K562 (cell line): Measurements from ENCODE around the gene GSK3B.

Experiments
- BDP1 ChIP-seq: IDR thresholded peaks from 3 replicates; pipeline ENCODE4 v1.6.1; 2011; ENCODE audit not compliant: insufficient read length, insufficient read depth
- CTCF ChIP-seq, 3 experiments: IDR thresholded peaks in 2 of 3; conservative IDR thresholded peaks in 1 of 3; 2 replicates each; pipeline ENCODE4 v1.5.1; 2011 to 2012; ENCODE audit warnings: low read length in 3 of 3, mild to moderate bottlenecking in 3 of 3, control low read depth in 2 of 3, improper control_type of control experiment in 1 of 3, inconsistent platforms in 1 of 3, low read depth in 1 of 3, mixed read lengths in 1 of 3, moderate library complexity in 1 of 3; ENCODE audit not compliant: insufficient read depth in 2 of 3
- FOS ChIP-seq: IDR thresholded peaks from 3 replicates; pipeline ENCODE4 v1.6.1; 2011; ENCODE audit not compliant: insufficient read length; ENCODE audit errors: extremely low read depth
- MBD1 ChIP-seq: fragments of 250-450 bp; sonication (Bioruptor Pico); IDR thresholded peaks from 2 replicates; pipeline ENCODE4 v1.8.0; 2022; ENCODE audit warnings: inconsistent platforms
- NFIC ChIP-seq: fragments of 450-650 bp; IDR thresholded peaks from 2 replicates; pipeline ENCODE4 v1.6.1; 2017; ENCODE audit warnings: mild to moderate bottlenecking, inconsistent platforms
- POLR2A ChIP-seq: fragments of 450-650 bp; conservative IDR thresholded peaks from 2 replicates; pipeline ENCODE4 v1.6.1; 2016
- POLR2AphosphoS5 ChIP-seq: IDR thresholded peaks from 2 replicates; pipeline ENCODE4 v1.6.1; 2011; ENCODE audit warnings: mild to moderate bottlenecking, low read depth, low read length, moderate library complexity; ENCODE audit not compliant: control insufficient read depth, insufficient read depth
- SMARCA5 ChIP-seq: fragments of 450-650 bp; IDR thresholded peaks from 2 replicates; pipeline ENCODE4 v1.6.1; 2016
- SREBF2 ChIP-seq: sonication (generic); formaldehyde crosslinking; IDR thresholded peaks from 2 replicates; pipeline ENCODE4 v1.4.0; 2020; ENCODE audit warnings: mild to moderate bottlenecking, missing genetic modification reagents
- ZNF282 ChIP-seq: sonication (generic); formaldehyde crosslinking; IDR thresholded peaks from 2 replicates; pipeline ENCODE4 v1.8.1; 2023; ENCODE audit warnings: missing genetic modification reagents
- ZNF644 ChIP-seq: fragments of 200-800 bp; sonication (Bioruptor generic); IDR thresholded peaks from 2 replicates; pipeline ENCODE4 v1.6.1; 2016; ENCODE audit warnings: low read depth, missing genetic modification characterization, missing compliant biosample characterization
- TF ChIP-seq, protein P1 (sequence below): sonication (generic); formaldehyde crosslinking; IDR thresholded peaks from 2 replicates; pipeline ENCODE4 v1.8.1; 2023; ENCODE audit warnings: mild to moderate bottlenecking, missing genetic modification reagents

- TF ChIP-seq POLR2A (no peak), BDP1 (no peak), MBD1 (CRISPR knock-in tag) (no peak), CTCF (IDR thresholded peaks at IDR 0.05 in 2 of 3, conservative IDR thresholded peaks at IDR 0.05 in 1 of 3; ENCODE audit: insufficient read depth in 2 of 3, low read depth in 1 of 3, low read length in 3 of 3) (no peak), SMARCA5 (no peak), ZNF282 (no peak), POLR2AphosphoS5 (no peak), SREBF2 (no peak), NFIC (no peak), ZNF644 (tag) (no peak), FOS (no peak)
- TF ChIP-seq, protein P1, sequence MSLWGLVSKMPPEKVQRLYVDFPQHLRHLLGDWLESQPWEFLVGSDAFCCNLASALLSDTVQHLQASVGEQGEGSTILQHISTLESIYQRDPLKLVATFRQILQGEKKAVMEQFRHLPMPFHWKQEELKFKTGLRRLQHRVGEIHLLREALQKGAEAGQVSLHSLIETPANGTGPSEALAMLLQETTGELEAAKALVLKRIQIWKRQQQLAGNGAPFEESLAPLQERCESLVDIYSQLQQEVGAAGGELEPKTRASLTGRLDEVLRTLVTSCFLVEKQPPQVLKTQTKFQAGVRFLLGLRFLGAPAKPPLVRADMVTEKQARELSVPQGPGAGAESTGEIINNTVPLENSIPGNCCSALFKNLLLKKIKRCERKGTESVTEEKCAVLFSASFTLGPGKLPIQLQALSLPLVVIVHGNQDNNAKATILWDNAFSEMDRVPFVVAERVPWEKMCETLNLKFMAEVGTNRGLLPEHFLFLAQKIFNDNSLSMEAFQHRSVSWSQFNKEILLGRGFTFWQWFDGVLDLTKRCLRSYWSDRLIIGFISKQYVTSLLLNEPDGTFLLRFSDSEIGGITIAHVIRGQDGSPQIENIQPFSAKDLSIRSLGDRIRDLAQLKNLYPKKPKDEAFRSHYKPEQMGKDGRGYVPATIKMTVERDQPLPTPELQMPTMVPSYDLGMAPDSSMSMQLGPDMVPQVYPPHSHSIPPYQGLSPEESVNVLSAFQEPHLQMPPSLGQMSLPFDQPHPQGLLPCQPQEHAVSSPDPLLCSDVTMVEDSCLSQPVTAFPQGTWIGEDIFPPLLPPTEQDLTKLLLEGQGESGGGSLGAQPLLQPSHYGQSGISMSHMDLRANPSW, result no peak
Observed at GRCh38 chr3:119944091-119944490, 150.2 kb downstream of the GSK3B start.
